SU-DHL-6 (cell line): ENCODE data around the gene SLC38A6.

Experiments used
- H2AFZ ChIP-seq: fragments of 200-600 bp; sonication (generic); 2 replicates; pipeline ENCODE4 v1.6.1; 2014; ENCODE audit warnings: low read depth, mild to moderate bottlenecking, moderate library complexity, mixed read lengths, antibody characterized with exemption, low read length; ENCODE audit not compliant: severe bottlenecking
- H3F3A ChIP-seq: fragments of 200-600 bp; shearing (Covaris generic); 2 replicates; pipeline ENCODE4 v1.6.0; 2016; ENCODE audit warnings: antibody characterized with exemption, mild to moderate bottlenecking; ENCODE audit not compliant: insufficient read depth
- H3K27ac ChIP-seq: fragments of 200-600 bp; sonication (generic); 2 replicates; pipeline ENCODE4 v1.5.1; 2016; ENCODE audit warnings: low read depth, mild to moderate bottlenecking, low read length, moderate library complexity, mixed read lengths
- H3K27me3 ChIP-seq: fragments of 200-600 bp; sonication (generic), shearing (Covaris generic); 2 replicates; pipeline ENCODE4 v1.6.0; 2014; ENCODE audit warnings: mild to moderate bottlenecking, low read length
- H3K36me3 ChIP-seq: fragments of 200-600 bp; sonication (generic); 2 replicates; pipeline ENCODE4 v1.6.1; 2014; ENCODE audit warnings: mild to moderate bottlenecking, low read length, mixed read lengths
- H3K4me2 ChIP-seq: fragments of 300-600, 200-600 bp; shearing (Covaris generic), sonication (generic); 2 replicates; pipeline ENCODE4 v1.6.0; 2014; ENCODE audit warnings: low read length, low read depth, mild to moderate bottlenecking; ENCODE audit not compliant: poor library complexity, severe bottlenecking
- H3K4me3 ChIP-seq: fragments of 200-600 bp; sonication (generic); 2 replicates; pipeline ENCODE4 v1.5.1; 2014; ENCODE audit warnings: antibody characterized with exemption, low read length, mild to moderate bottlenecking, mixed read lengths; ENCODE audit not compliant: insufficient read depth, poor library complexity, severe bottlenecking
- H3K79me2 ChIP-seq: fragments of 200-600 bp; sonication (generic); 2 replicates; pipeline ENCODE4 v1.6.1; 2014; ENCODE audit warnings: mild to moderate bottlenecking, low read length, moderate library complexity; ENCODE audit not compliant: insufficient read depth
- H3K9ac ChIP-seq: fragments of 200-600 bp; sonication (generic); 2 replicates; pipeline ENCODE4 v1.7.0; 2014; ENCODE audit warnings: mild to moderate bottlenecking, low read length
- H3K9me2 ChIP-seq: fragments of 200-600 bp; sonication (generic); replicated peaks from 2 replicates; pipeline ENCODE4 v1.6.1; 2014; ENCODE audit warnings: low read length; ENCODE audit not compliant: insufficient read depth
- H3K9me3 ChIP-seq: fragments of 200-600 bp; sonication (generic); 2 replicates; pipeline ENCODE4 v1.6.1; 2014; ENCODE audit warnings: low read length, mixed read lengths; ENCODE audit not compliant: insufficient read depth
- H4K20me1 ChIP-seq: fragments of 200-600 bp; sonication (generic); 2 replicates; pipeline ENCODE4 v1.6.1; 2014; ENCODE audit warnings: low read depth, mild to moderate bottlenecking, antibody characterized with exemption, low read length, moderate library complexity, mixed read lengths
- EZH2phosphoT487 ChIP-seq: fragments of 200-600 bp; sonication (generic), shearing (Covaris generic); conservative IDR thresholded peaks from 2 replicates; pipeline ENCODE4 v1.6.1; 2018; ENCODE audit warnings: mild to moderate bottlenecking, antibody characterized with exemption, low read length, moderate library complexity, mixed read lengths
- TF ChIP-seq, protein P1 (sequence below): fragments of 200-600 bp; sonication (generic); IDR thresholded peaks from one replicate; pipeline ENCODE4 v1.5.1; 2017; ENCODE audit warnings: antibody characterized with exemption, mild to moderate bottlenecking, low read length, moderate library complexity; ENCODE audit not compliant: insufficient read depth, poor library complexity, severe bottlenecking

The SLC38A6 gene

DNA sequence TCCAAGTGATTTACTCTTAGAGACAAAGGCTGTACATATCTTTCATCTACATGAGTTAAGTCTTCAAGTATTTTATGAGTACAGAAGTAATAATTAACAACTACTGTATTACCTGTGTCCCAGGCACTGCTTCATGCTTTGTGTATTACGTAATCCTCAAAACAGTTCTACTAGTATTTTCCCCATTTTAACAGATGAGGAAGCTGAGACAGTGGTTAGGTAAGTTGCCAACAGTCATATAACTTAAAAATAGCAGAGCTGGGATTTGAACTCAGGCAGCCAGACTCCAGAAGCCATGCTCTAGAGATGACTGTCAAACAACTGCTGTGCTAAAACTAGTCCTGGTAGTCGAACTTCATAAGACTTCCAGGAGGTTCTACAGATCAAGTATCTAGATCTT, 10.9 kb upstream of the SLC38A6 start:
- no peak overlapping the region for H3K4me3 ChIP-seq
- TF ChIP-seq, protein P1, sequence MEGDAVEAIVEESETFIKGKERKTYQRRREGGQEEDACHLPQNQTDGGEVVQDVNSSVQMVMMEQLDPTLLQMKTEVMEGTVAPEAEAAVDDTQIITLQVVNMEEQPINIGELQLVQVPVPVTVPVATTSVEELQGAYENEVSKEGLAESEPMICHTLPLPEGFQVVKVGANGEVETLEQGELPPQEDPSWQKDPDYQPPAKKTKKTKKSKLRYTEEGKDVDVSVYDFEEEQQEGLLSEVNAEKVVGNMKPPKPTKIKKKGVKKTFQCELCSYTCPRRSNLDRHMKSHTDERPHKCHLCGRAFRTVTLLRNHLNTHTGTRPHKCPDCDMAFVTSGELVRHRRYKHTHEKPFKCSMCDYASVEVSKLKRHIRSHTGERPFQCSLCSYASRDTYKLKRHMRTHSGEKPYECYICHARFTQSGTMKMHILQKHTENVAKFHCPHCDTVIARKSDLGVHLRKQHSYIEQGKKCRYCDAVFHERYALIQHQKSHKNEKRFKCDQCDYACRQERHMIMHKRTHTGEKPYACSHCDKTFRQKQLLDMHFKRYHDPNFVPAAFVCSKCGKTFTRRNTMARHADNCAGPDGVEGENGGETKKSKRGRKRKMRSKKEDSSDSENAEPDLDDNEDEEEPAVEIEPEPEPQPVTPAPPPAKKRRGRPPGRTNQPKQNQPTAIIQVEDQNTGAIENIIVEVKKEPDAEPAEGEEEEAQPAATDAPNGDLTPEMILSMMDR, result no peak
- TF ChIP-seq EZH2phosphoT487, result no peak
- H3K9ac ChIP-seq, result no peak overlapping the region
- H3K27me3 ChIP-seq, result no peaks in the 10 kb centered on the region
- H3K4me2 ChIP-seq, result no peak overlapping the region
- no peaks in the 10 kb centered on the region for H3K9me2 ChIP-seq
- no peaks in the 10 kb centered on the region for H3K9me3 ChIP-seq
- no peak overlapping the region for H2AFZ ChIP-seq
- no peaks in the 10 kb centered on the region; the same call in 1 of the 2 replicates for H3F3A ChIP-seq
- no peak overlapping the region for H3K27ac ChIP-seq
- H3K79me2 ChIP-seq, result no peaks in the 10 kb centered on the region
- H3K36me3 ChIP-seq, result no peaks in the 10 kb centered on the region
- H4K20me1 ChIP-seq, result no peaks in the 10 kb centered on the region

DNA sequence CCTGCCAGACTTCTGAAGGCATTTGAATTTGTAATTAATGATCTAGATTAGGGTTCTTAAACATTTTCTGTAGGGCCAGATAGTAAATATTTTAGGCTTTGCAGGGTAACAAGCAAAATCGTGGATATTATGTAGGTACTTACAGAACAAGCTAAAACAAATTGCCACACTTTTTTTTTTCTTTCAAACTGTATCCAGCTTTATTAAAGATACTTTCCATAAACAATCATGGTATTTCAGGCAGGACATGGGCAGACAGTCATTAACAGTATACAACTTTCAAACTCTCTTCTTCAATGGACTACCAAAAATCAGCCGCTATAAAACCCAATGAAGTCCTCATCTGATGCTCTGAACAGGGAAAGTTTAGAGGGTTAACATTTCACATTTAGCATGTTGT, 9.8 kb upstream of the SLC38A6 start:
- no peak overlapping the region for H3K4me3 ChIP-seq
- no peak overlapping the region for H3K4me2 ChIP-seq
- no peaks in the 10 kb centered on the region; the same call in 1 of the 2 replicates for H3F3A ChIP-seq
- no peaks in the 10 kb centered on the region for H3K9me2 ChIP-seq
- no peaks in the 10 kb centered on the region for H4K20me1 ChIP-seq
- H2AFZ ChIP-seq, result no peak overlapping the region
- H3K9me3 ChIP-seq, result no peaks in the 10 kb centered on the region
- no peak overlapping the region for H3K27ac ChIP-seq
- no peak overlapping the region for H3K9ac ChIP-seq
- no peaks in the 10 kb centered on the region for H3K36me3 ChIP-seq
- H3K27me3 ChIP-seq, result no peaks in the 10 kb centered on the region
- TF ChIP-seq EZH2phosphoT487, result no peak
- TF ChIP-seq, protein P1, result no peak
- no peaks in the 10 kb centered on the region; the same call in 1 of the 2 replicates for H3K79me2 ChIP-seq

DNA sequence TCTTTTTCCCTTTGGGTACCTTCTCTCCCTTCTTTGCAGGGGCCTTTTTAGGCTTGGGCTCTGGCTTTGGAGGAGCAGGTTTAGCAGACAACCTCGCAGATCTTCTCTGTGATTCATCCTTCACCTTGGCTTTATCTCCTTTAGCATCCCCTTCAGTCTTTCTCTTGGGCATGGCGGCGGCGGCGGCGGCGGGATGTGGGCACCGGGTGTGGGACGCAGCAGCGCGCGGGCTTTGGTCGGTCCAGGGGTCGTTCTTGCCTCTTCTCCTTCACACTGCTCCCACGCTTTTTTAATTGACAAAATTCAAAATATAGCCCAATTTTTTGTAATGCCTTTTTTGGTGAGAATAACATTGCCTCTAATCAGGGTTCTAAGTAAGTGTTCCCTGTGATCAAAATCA, 8.8 kb upstream of the SLC38A6 start:
- no peaks in the 10 kb centered on the region for H3K27me3 ChIP-seq
- H3K4me2 ChIP-seq, result no peak overlapping the region
- H3K9me2 ChIP-seq, result no peaks in the 10 kb centered on the region
- H3K4me3 ChIP-seq, result no peak overlapping the region
- no peaks in the 10 kb centered on the region for H4K20me1 ChIP-seq
- no peaks in the 10 kb centered on the region; the same call in 1 of the 2 replicates for H3K79me2 ChIP-seq
- H3F3A ChIP-seq, result no peaks in the 10 kb centered on the region; the same call in 1 of the 2 replicates
- H3K27ac ChIP-seq, result no peak overlapping the region
- no peak for TF ChIP-seq EZH2phosphoT487
- TF ChIP-seq, protein P1, result no peak
- H3K9ac ChIP-seq, result no peak overlapping the region
- H3K9me3 ChIP-seq, result no peaks in the 10 kb centered on the region
- no peak overlapping the region for H2AFZ ChIP-seq
- H3K36me3 ChIP-seq, result peaks cover 8% of the 10 kb centered on the region; the same call in 1 of the 2 replicates
